GM12892 (cell line): ENCODE data around the gene CACNA2D4.

Experiments used
- POLR2A ChIP-seq: IDR thresholded peaks from 2 replicates; pipeline ENCODE4 v1.6.1; 2011; ENCODE audit warnings: low read depth, low read length, control low read depth
- POLR2AphosphoS5 ChIP-seq: IDR thresholded peaks from 2 replicates; pipeline ENCODE4 v1.6.1; 2011; ENCODE audit warnings: low read depth, low read length, control low read depth
- TAF1 ChIP-seq: IDR thresholded peaks from 2 replicates; pipeline ENCODE4 v1.6.1; 2011; ENCODE audit warnings: low read depth, mild to moderate bottlenecking, control low read depth, low read length, borderline replicate concordance

DNA sequence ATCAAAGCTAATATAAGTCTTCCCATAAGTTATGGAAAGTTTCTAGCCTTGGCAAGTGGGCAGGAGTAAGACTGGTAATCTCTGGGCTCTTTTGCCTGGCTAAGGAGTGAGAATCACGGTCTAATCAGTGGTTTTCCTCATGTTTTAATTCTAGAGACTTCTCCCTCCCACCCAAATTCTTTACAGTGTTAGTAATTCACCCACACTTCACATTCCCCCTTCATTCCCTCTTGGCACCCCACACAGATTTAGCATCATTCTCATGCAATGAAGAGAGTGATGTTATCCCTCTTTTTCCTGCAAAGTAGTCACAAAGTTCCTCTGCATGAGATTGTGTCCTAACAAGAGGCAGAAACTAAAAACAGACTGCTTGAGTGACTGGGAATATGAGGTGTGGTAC, 28.6 kb upstream of the CACNA2D4 start:
- no peak for TF ChIP-seq POLR2AphosphoS5
- TF ChIP-seq POLR2A: no peak
- TF ChIP-seq TAF1: no peak
